Dermis blood vessel endothelial cell (primary cell): ENCODE data around the gene HECTD3. TPM values are rescaled to one million over a fixed set of nuclear protein-coding genes. Genes with fewer than 3 reads are reported as not detected.
"Not testable (repeated sequence)": the region's sequence is repeated elsewhere in the genome, so short reads cannot be mapped to it uniquely, and the experiment has no call there.

ENCODE experiments used
- DNase-seq: peaks from one replicate; pipeline ENCODE4 v3.0.0; 2010
- total RNA-seq: library from RNA; depleted of rRNA; stranded (reverse); fragments of >200 nt; gene quantifications from 2 replicates; pipeline ENCODE4 v1.2.3, GENCODE V29; 2014

Gene HECTD3
- total RNA-seq, 1 donor from 2014 or later, result 32.2 TPM

DNA sequence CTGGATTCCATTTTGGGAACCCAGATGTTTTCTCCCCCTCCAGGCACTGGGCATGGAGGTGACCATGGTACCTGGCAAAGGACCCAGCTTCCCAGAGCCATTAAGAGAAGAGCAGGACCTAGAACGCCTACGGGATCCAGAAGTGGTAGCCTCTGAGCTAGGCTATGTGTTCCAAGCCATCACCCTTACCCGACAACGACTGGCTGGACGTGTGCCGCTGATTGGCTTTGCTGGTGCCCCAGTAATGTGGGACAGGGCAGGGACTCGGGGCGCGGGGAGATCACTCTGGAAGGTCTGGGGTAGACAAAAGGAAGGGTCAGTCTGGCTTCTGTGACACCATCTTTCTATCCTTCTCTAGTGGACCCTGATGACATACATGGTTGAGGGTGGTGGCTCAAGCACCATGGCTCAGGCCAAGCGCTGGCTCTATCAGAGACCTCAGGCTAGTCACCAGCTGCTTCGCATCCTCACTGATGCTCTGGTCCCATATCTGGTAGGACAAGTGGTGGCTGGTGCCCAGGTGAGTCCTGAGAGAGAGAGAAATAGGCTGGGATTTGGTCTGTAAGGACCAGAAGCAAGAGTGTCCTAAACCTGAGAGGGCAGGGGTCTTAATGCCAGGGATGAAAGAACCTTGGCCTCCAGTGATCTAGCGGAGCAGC, 2.6 kb upstream of the HECTD3 start:
- DNase-seq, result no peak

DNA sequence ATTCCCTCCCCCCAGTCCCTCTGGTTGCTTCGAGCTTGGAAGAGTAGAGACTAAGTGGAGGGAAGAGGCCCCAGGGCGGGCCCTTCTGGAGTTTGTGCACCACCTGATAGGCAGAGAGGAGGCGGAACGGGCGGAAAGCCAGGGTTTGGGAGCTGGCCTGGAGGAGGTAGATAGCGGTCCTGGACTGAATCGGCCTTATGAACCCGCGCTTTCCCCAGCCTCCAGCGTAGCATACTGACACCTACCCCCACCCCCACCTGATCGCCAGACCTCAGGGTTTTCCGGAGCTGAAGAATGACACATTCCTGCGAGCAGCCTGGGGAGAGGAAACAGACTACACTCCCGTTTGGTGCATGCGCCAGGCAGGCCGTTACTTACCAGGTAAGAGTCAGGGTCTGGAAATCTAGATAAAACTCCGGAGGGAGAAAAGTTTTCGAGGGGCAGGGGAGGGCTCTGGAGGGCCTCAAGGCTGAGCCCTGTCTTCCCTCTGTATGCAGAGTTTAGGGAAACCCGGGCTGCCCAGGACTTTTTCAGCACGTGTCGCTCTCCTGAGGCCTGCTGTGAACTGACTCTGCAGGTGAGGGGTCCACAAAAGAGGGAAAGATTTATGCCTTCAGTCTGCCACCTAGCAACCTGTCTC, 1.6 kb upstream of the HECTD3 start:
- DNase-seq, result peak; percentile 80

DNA sequence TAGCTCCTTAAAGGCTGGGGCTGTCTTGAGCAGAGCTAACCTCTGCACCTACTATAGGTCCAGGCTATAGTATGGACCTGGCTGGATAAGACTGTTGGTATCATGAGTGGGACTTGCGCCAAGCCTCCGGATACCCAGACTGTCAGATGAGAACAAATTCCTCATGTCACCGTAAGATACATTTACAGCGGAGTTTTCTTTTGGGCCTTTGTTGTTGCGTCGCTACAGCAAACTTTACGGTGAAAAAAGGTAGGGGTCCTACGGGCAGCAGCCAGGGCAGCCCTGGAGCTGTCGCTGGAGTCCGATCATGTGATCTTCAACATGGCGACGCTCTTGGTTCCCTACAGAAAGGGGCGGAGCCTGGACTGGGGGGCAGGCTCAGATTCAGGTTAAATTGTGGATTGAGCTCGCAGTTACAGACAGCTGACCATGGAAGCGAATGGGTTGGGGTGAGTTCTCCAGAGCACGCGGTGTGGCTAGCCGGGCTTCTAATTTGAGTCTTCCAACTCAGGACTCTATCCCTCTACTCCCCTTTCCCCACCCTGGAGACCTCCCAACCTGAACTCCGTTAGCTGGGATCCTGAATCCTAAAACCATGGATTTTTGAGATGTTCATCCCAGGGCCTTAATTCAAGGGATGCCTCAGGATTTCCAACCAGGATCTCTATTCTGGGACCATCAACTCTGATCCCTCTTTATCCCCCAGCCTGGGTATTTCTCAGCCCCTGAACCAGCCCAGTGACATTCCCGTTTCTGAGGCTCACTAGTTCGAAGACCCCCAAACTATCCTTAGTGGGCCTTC, 914 bp upstream of the HECTD3 start, which contains the start of gene UROD:
Gene UROD (plus strand): TSS at position 418 of the 802 bp plus-strand sequence. CDS start 12 bp downstream, at position 430.
- DNase-seq, result peak; percentile 98

DNA sequence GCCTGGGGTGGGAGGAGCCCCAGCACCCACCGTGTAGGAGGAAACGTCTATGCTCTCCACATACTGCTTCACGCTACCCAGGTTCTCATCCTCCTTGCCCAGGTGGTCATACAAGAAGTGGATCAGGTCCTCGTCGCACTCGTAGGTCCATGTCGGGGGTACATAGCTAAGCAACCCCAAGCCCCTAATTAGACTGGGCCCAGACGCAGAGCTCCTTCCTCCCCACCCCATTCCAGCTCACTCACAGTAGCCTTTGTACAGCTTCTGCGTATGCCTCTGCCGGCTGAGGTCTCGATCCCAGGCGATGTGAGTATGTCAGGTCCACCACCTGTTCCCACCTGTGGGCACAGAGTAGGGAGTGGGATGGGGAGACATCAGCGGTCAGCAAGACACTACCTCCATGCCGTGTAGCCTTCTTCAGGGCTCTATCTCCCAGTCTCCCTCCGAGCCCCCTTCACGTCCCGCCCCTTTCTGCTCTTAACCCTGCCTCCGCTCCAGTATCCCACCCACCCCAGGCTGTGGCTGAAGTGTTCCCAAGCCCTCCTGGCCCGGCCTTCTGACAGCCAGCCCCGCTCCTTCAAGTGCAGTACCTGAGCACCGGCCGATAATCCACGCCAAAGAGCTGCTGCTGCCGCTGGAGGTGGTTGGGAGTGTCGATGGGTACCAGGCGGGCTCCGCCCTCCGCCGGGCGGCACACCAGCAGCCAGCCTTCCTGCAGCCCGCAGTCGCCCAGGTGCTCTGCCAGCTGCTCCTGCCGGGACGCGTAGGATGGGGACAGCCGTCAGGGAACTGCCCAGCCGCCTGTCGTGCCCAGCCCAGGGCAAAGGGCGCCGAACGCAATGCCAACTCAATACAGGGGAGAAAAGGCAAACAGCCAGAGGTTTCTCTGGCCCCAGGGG, 919 bp downstream of the HECTD3 start:
- DNase-seq, result peak; percentile 32

DNA sequence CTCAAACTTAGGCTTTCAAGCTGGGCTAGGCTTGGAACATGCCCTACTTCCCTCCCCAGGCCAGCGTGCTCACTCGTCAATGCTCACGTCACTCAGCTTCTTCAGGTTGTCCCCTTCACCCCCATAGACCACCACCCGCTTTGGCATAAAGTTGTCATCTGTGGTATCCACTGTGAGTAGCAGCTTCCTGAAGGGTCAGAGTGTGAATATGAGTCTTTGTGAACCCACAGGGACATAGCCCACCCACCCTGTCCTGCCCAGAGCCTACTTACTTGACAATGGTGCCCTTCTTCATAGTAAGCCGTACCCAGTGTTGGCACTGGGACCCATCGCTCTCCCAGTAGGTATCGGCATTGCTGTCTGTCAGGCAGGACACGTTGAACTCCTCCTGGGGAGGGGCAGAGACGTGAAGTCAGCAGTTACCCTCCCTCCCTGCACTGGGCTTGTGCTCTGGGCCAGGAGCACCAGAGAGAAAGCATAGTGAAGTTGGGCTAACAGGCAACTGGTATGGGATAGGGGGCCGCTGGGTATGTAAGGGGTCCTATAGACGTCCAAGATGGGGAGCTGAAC, 1.7 kb downstream of the HECTD3 start:
- DNase-seq, result no peak

DNA sequence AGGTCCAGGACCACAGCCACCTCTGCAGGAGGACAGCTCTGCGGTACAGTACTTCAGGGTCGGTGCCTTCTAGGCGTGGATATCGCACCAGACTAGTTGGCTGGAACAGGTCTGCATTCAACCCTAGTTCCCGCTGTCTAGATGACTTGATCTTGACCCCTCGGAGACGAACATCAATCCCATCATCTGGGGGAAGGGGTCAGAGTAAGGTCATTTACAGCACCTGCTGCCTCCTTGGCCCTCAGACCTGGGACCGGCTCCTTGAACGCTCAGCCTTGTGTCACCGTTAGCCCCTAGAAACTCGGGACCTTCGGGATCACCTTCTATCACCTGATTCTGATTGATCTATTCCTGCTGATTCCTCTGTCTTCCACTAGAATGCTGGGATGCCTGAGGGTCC, 2.6 kb downstream of the HECTD3 start:
- no peak for DNase-seq

DNA sequence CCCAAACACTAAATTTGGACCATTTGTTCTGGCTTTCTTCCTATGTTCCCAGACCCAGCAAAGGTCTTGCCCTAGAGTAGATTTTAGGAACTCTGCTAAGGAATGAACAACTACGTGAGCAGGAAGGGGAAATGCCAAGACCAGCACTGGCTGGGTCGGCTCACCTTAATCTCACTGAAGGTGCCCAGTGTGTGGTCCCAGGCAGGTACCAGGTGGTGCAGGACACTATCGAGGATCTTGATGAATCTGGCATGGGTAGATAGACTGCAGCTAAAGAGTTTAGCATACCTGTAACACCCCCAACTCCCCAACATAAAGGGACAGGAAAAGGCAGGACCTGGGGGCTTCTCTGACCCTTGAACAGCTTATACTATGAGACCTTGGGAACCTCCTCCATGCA, 3.0 kb downstream of the HECTD3 start:
- no peak for DNase-seq

DNA sequence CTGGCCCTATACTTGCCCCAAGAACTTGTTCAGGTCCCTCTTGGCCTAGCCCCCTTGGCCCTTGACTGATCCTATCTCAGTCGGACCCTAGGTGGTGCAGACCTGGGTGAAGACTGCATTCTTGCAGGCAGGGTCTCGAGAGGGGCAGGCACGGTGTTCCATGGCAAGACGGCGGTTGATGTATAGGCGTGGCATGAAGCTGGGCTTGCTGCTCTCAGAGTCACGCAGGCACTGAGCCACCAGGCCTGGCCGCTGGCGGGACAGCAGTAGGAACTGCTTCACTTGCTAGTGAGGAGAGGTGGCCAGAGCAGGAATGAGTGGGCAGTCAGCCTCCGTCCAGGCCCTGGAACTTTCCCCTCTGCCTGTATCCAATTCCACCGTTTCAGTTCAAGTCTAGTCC, 3.8 kb downstream of the HECTD3 start:
- no peak for DNase-seq

DNA sequence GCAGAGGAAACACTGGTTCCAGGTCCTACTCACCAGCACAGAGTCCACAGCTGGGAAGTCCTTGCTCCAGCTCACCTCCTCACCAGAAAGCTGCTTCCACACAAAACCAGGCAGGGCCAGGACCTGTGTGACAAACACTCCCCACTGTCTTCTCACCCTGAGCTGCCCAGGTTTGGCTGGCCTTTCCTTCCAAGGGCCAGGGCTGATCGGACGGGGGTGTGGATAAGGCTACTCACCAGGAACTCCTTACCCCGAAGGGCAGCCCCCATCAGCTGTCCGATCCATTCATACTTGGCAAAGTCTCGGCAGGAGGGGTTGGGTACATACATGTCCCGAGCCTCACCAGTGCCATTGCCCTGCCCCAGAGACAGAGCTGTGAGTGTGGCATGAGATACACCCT, 5.4 kb downstream of the HECTD3 start:
- DNase-seq, result no peak

DNA sequence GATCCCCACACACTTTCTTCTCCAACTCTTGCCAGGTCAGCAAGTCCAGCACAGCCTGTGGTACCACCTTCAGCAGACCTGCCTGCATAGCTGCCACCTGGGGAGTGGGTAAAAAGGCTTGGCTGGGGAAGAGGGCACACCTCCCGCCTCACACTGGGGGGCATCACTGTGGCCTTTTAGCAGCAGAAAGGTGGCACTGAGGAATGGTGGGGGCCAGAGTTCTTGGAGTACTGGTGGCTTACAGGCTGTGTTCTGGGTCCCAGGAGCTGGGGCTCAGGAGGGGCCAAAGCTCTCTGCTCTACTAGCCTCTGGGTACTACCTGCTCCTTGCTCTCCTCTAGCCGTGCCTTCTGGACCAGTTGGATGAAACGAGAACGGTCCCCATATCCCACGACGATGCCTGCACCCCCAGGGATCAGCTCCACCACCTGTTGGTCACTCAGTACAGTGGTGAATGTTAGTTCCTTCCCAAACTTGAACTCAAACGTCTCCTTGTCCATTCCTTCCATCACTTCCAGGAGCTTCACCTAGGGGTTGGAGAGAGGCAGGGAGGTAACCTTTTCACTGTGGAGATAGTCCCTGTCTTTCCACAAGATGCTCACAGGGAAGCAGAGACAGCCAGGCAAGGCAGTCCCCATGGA, 6.7 kb downstream of the HECTD3 start:
- DNase-seq, result no peak

DNA sequence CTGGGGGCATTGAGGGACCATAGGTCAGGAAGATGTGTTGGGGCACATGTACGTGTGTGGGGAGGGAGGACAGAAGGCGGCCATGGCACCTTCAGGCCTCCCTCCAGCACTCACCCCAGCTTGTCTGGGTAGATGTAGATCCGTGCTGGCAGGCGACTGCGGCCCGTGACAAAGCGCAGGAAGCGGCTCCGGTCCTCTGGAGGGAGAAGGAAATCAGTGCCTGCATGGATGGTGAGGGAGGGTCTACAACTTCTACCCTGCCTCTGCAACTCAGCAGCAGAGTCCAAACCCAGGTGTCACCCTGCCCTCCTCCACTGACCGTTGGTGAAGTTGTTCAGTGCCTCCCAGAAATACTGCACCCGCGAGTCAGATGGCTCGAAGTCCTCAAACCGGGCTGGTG, 7.4 kb downstream of the HECTD3 start:
- DNase-seq, result no peak

DNA sequence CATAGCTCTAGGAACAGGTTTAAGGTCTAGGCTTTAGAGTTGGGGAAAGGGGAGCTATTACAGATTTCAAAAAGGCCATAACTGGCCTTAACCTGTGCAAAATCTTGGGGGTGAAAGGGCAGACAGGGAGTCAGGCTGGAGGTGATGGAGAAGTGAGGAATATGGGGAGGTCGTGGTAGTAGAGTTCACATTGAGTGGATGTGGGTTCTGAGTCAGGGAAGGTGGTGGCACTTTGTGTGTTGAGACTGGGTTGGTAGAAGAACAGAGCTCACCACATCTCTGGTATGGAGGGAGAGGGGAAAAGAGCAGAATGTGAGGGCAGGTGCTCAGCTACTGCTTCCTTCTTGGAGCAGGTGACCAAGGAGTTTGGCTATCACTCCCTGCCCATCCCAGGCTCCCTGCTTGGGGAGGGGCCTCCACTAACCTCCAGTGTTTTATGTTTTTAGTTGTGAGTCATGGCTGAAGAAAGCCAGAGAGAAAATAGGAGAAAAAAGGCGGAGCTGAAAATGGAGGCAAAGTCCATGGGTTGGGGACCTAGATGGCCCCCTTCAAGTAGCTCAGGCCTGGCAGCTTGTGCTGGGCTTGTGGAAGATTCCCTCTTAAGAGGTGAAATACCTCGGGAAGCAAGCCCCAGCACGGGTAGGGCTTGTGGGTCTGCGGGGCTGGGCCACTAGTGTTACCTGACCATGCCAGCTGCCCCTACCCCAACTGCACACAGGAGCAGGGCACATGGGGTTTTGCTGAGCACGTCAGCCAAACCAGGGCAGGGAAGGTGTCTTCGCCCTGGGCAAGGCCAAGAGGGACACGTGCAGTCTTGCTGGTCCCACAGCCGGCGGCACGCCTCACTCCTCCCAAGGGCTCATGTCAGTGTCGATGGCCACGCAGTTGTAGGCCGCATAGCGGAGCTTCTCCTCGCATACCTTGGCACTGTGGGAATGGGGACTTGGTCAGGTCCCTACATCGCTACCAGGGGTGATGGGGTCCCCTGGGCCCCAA, 8.2 kb downstream of the HECTD3 start:
- no peak for DNase-seq

DNA sequence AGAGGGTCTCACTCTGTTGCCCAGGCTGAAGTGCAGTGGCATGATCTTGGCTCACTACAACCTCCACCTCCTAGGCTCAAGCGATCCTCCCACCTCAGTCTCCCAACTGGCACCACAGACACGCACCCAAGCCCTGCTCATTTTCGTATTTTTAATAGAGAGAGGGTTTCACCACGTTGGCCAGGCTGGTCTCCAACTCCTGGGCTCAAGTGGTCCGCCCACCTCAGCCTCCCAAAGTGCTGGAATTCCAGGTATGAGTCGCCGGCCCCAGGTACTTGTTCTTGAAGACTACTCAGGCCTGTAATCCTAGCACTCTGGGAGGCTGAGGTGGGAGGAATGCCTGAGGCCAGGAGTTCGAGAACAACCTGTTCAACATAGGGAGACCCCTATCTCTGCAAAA, 9.5 kb downstream of the HECTD3 start:
- DNase-seq, result not testable (repeated sequence)

DNA sequence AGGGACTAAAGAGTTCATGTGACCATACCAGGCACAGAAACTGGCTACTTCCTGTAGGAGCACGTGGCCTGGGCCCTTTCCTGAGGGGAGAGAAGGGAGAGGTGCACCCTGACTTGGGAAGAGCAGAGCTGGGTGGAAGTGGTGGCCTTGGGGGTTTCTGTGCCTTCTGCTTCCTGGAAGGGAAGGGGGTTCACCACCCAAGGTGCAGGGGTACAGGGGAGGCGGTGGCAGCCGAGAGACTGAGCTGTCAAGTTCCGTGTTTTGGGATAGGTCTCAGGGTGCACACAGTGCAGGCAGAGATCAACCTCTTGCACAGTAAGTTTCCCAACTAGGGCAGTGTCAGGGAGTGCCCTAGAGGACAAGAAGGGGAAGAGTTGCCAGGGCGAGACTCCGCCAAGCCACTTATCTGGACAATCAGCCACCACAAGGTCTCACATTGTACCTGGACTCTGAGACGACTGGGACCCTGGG, 10.1 kb downstream of the HECTD3 start:
- DNase-seq, result no peak

DNA sequence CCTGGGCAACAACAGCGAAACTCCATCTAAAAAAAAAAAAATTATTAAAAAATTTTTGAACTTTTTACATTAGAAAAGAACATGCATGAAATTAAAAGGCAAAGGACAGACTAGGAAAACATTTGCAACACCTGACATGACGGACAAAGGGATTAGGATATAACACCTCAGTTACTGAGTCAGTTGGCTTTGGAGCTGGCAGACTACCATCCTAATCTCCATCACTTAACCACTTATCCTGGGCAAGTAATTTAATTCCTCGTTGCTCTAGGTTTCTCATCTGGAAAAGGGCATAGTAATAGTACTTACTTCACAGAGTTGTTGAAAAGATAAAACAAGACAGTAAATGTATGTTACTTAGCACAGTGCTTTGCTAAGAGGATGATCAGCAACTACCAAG, 11.9 kb downstream of the HECTD3 start:
- DNase-seq, result no peak

DNA sequence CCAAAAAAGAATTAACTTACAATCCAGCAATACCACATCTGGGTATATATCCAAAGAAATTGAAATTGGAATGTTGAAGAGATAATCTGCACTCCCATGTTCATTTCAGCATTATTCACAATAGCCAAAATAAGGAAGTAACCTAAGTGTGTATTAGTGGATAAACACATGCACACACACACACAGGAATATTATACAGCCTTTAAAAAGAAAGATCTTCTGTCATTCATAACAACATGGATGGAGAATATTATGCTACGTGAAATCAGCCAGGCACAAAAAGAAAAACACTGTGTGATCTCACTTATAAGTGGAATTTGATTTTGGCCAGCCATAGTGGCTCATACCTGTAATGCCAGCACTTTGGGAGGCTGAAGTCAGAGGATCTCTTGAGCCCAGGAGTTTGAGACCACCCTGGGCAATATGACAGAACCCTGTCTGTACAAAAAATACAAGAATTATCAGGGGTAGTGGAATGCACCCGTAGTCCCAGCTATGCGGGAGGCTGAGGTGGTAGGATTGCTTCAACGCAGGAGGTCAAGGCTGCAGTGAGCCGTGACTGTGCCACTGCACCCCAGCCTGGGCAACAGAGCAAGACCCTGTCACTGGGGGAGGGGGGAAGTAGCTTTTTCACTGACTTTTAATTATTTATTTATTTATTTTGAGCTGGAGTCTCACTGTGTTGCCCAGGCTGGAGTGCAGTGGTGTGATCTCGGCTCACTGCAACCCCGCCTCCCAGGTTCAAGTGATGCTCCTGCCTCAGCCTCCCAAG, 15.5 kb downstream of the HECTD3 start:
- no peak for DNase-seq

DNA sequence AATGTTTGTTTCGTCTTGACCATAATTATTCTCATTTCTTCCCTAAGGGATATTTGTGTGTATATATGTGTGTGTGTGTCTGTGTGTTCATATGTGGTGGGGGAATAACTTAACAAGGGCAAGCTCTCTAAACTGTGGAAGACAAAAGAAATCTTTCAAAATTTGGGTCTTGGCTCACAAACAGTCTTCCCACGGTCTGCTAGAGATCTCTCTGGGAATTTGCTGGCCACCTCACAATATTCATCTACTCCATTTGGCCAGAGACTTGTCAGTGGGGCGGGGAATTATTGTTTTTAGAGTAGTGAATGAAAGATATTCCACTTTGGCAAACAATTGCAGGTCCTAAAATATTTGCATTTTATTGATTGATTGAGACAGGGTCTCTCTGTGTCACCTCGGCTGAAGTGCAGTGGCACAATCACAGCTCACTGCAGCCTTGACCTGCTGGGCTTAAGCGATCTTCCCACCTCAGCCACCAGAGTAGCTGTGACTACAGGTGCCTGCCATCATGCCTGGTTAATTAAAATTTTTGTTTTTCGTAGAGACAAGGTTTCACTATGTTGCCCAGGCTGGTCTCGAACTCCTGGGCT, 16.7 kb downstream of the HECTD3 start:
- no peak for DNase-seq

DNA sequence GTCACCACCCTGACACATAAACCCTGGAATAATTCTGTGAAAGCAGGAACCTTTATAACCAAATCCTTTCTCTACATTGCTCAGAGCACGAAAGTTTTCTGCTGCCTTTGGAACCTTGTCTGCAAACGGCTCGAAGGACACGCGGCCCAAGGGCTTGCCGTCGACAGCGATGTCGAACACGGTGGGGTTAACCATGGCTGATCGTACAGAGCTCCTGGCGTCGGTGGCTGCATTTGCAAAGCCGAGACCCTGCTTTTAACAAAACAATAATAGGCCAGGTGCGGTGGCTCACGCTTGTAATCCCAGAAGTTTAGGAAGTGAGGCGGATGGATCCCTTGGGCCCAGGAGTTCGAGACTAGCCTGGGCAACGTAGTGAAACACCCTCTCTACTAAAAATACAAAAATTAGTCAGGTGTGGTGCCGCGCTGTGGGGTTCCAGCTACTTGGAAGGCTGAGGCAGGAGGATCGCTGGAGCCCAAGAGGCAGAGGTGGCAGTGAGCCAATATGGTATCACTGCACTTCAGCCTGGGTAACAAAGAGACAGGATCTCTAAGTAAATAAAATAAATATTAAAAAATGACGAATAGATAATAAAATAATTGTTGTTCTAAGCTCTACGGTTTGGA, 22.5 kb downstream of the HECTD3 start:
- DNase-seq, result no peak
